HEK293 (cell line): ENCODE data around the gene CREB3L1.

ENCODE experiments used
- BCL11A ChIP-seq: fragments of 450-650 bp; formaldehyde crosslinking; IDR thresholded peaks from 2 replicates; pipeline ENCODE4 v1.5.1; 2016; ENCODE audit warnings: low read depth, missing biosample characterization, missing genetic modification characterization
- CTCF ChIP-seq: fragments of 450-650 bp; formaldehyde crosslinking; IDR thresholded peaks from 2 replicates; pipeline ENCODE4 v1.5.1; 2016; ENCODE audit warnings: missing biosample characterization, missing genetic modification characterization
- SP2 ChIP-seq: fragments of 450-650 bp; formaldehyde crosslinking; IDR thresholded peaks from 2 replicates; pipeline ENCODE4 v1.5.1; 2016; ENCODE audit warnings: missing biosample characterization, missing genetic modification characterization
- SP7 ChIP-seq: fragments of 450-650 bp; formaldehyde crosslinking; IDR thresholded peaks from 2 replicates; pipeline ENCODE4 v1.5.1; 2016; ENCODE audit warnings: missing biosample characterization, missing genetic modification characterization
- ZBTB26 ChIP-seq: fragments of 450-650 bp; formaldehyde crosslinking; optimal IDR thresholded peaks from 2 replicates; pipeline ENCODE3; 2016; ENCODE audit warnings: missing biosample characterization, mild to moderate bottlenecking, missing genetic modification characterization
- ZNF211 ChIP-seq: fragments of 450-650 bp; formaldehyde crosslinking; IDR thresholded peaks from 2 replicates; pipeline ENCODE4 v1.5.1; 2016; ENCODE audit warnings: low read depth, missing biosample characterization, missing genetic modification characterization
- ZNF221 ChIP-seq: fragments of 450-650 bp; formaldehyde crosslinking; IDR thresholded peaks from 2 replicates; pipeline ENCODE4 v1.5.1; 2017; ENCODE audit warnings: missing biosample characterization, missing genetic modification characterization, borderline replicate concordance
- ZNF274 ChIP-seq, 2 experiments: fragments of 200-500 bp in 1 of 2; fragments of 450-650 bp in 1 of 2; sonication (Bioruptor generic) in 1 of 2; formaldehyde crosslinking in 1 of 2; IDR thresholded peaks; 2 replicates each; pipeline versions ENCODE4 v1.5.1 to v1.6.1; 2014 to 2016; ENCODE audit warnings: borderline replicate concordance in 1 of 2, inconsistent platforms in 1 of 2, low read length in 1 of 2, missing biosample characterization in 1 of 2, missing genetic modification characterization in 1 of 2
- ZNF280C ChIP-seq: fragments of 450-650 bp; formaldehyde crosslinking; IDR thresholded peaks from 2 replicates; pipeline ENCODE4 v1.5.1; 2016; ENCODE audit warnings: missing biosample characterization, missing genetic modification characterization
- ZNF529 ChIP-seq: fragments of 450-650 bp; formaldehyde crosslinking; IDR thresholded peaks from 2 replicates; pipeline ENCODE4 v1.5.1; 2017; ENCODE audit warnings: missing genetic modification characterization, missing biosample characterization; ENCODE audit not compliant: insufficient replicate concordance
- ZNF777 ChIP-seq: fragments of 450-650 bp; formaldehyde crosslinking; IDR thresholded peaks from 2 replicates; pipeline ENCODE4 v1.5.1; 2017; ENCODE audit warnings: missing biosample characterization, missing genetic modification characterization, borderline replicate concordance
- ZNF785 ChIP-seq: fragments of 450-650 bp; formaldehyde crosslinking; IDR thresholded peaks from 2 replicates; pipeline ENCODE4 v1.5.1; 2016; ENCODE audit warnings: missing biosample characterization, missing genetic modification characterization

- TF ChIP-seq ZNF280C (no peak), ZNF785 (tag by site-specific recombination) (no peak), ZNF211 (tag by site-specific recombination) (no peak), ZNF529 (tag by site-specific recombination) (no peak), CTCF (tag by site-specific recombination) (no peak), ZBTB26 (no peak), ZNF221 (tag by site-specific recombination) (no peak), ZNF777 (tag by site-specific recombination) (no peak), SP7 (tag by site-specific recombination) (no peak), BCL11A (tag by site-specific recombination) (no peak), ZNF274 (IDR thresholded peaks at IDR 0.05; ENCODE audit: low read length) (no peak), ZNF274 (tag by site-specific recombination; IDR thresholded peaks at IDR 0.05; ENCODE audit: borderline replicate concordance) (no peak), SP2 (no peak)
Measured at GRCh38 chr11:46302866-46303265, 25.4 kb downstream of the CREB3L1 start.
